Ovary (tissue), 9 donors: ENCODE measurements around the gene CACNA1C. TPM values are rescaled to one million over a fixed set of nuclear protein-coding genes. Genes with fewer than 3 reads are reported as not detected.

Experiments
- DNase-seq, 5 donors: peaks; one replicate each; pipeline ENCODE4 v3.0.0-alpha.2; 2019 to 2020
- H3K27ac ChIP-seq, 2 donors: fragments of 200-600 bp; one replicate each; pipeline versions ENCODE4 v1.5.1 to v1.8.0; 2019 to 2022
- H3K27me3 ChIP-seq: fragments of 200-600 bp; one replicate; pipeline ENCODE4 v1.8.0; 2022
- H3K36me3 ChIP-seq: fragments of 200-600 bp; sonication (generic); one replicate; pipeline ENCODE4 v1.5.1; 2019
- H3K4me1 ChIP-seq: one replicate; pipeline ENCODE4 v1.8.1; 2013; ENCODE audit warnings: mild to moderate bottlenecking, moderate library complexity; ENCODE audit not compliant: insufficient read depth
- H3K4me3 ChIP-seq: fragments of 200-600 bp; sonication (generic); one replicate; pipeline ENCODE4 v1.5.1; 2017
- H3K9me3 ChIP-seq, 2 donors: fragments of 200-600 bp in 1 of 2; sonication (generic) in 1 of 2; one replicate each; pipeline versions ENCODE4 v1.5.1 to v1.8.1; 2013 to 2019; ENCODE audit warnings: mild to moderate bottlenecking in 1 of 2, moderate library complexity in 1 of 2
- CTCF ChIP-seq, 3 donors: fragments of 450-650 bp in 2 of 3; fragments of 200-600 bp in 1 of 3; IDR thresholded peaks; one replicate each; pipeline versions ENCODE4 v1.5.1 to v1.8.0; 2016 to 2022; ENCODE audit warnings: antibody characterized with exemption in 3 of 3, mild to moderate bottlenecking in 1 of 3
- EP300 ChIP-seq: sonication (generic); formaldehyde crosslinking; IDR thresholded peaks from one replicate; pipeline ENCODE4 v1.6.1; 2017; ENCODE audit warnings: antibody characterized with exemption
- POLR2A ChIP-seq: fragments of 450-650 bp; IDR thresholded peaks from one replicate; pipeline ENCODE4 v1.6.1; 2017; ENCODE audit warnings: antibody characterized with exemption, mild to moderate bottlenecking, moderate library complexity
- whole genome bisulfite sequencing, 3 donors: extraction: QIAGEN DNeasy Blood & Tissue Kit in 1 of 3; methylation state at CpG; one replicate each; pipeline versions ENCODE4 v1.1.5 to v1.1.7; 2013 to 2017; 5-methylcytosine and 5-hydroxymethylcytosine counted together
- intact Hi-C, 4 donors: fragments of 100-400 bp; cut with DNase I; formaldehyde crosslinking; loops; one replicate each; pipeline versions ENCODE4 v1.11.0 to v1.15.1; 2022 to 2023
- polyA plus RNA-seq, 2 donors: library from polyadenylated mRNA; stranded (reverse); fragments of 200-250 nt in 1 of 2; fragments of 350-450 nt in 1 of 2; fragmentation: Illumina TruSeq in 1 of 2; extraction: RNeasy Lipid Tissue Mini Kit (QIAGEN cat#74804) in 1 of 2; gene quantifications; one replicate each; pipeline ENCODE4 v1.2.3, GENCODE V29; 2013 to 2014
- total RNA-seq, 7 donors: library from RNA; depleted of rRNA in 2 of 7; stranded (reverse); fragments of >200 nt in 2 of 7; fragmentation: NEBNext Ultra II Directional in 3 of 7; extraction: Animal tissue kit (Norgen Biotek cat#: 25700) in 3 of 7; gene quantifications; one replicate each; pipeline versions ENCODE4 v1.1.0 to v1.2.4, GENCODE V29; 2016 to 2023
- donor health status: DM: no; HTN: no; CAD: no; lungs with moderate emphysema.
- donor health status: DM: no; HTN: no; CAD: no.
- donor health status: Bipolar disorder and iron deficiency.
- donor health status: DM: yes; HTN: yes; CAD: no.
- donor health status: DM: no; HTN: no; CAD: no.
- donor health status: DM: yes; HTN: yes; CAD: no.

Gene CACNA1C
- total and polyA plus RNA-seq, 9 donors, result 2.2 to 8.3 (median 3.7) TPM

GRCh38 chr12:2345902-2346301, 293.1 kb downstream of the CACNA1C start:
- H3K36me3 ChIP-seq, result no peaks in the 10 kb centered on the region
- no peak overlapping the region for H3K4me3 ChIP-seq
- 72 to 79% (median 73%) methylated on average over 11 of the region's 11 CpGs for WGBS, 3 donors
- DNase-seq, result no peak
- intact Hi-C loops, result no loop called here
- H3K4me1 ChIP-seq, result peaks cover 2% of the 10 kb centered on the region
- no peak overlapping the region for H3K27ac ChIP-seq
- TF ChIP-seq EP300 (no peak), CTCF (IDR thresholded peaks at IDR 0.05) (no peak), POLR2A (no peak)
- H3K9me3 ChIP-seq, result no peaks in the 10 kb centered on the region
- H3K27me3 ChIP-seq, result no peaks in the 10 kb centered on the region

- peaks cover 2% of the 10 kb centered on the region for H3K4me1 ChIP-seq
- 68 to 78% (median 72%) methylated on average over 5 of the region's 5 CpGs for WGBS, 3 donors
- H3K36me3 ChIP-seq, result no peaks in the 10 kb centered on the region
- TF ChIP-seq CTCF (IDR thresholded peaks at IDR 0.05) (no peak), POLR2A (no peak), EP300 (no peak)
- no peak overlapping the region for H3K27ac ChIP-seq
- H3K4me3 ChIP-seq, result no peak overlapping the region
- no peaks in the 10 kb centered on the region for H3K27me3 ChIP-seq
- H3K9me3 ChIP-seq, result no peaks in the 10 kb centered on the region
- DNase-seq, result no peak
- intact Hi-C loops, result no loop called here
Observed at GRCh38 chr12:2346416-2346815, 293.6 kb downstream of the CACNA1C start.

- 87 to 94% (median 91%) methylated on average over 6 of the region's 6 CpGs for WGBS, 3 donors
- intact Hi-C loops, result no loop called here
Observed at GRCh38 chr12:2347137-2347843, 294.5 kb downstream of the CACNA1C start.

GRCh38 chr12:2347844-2348481, 295.2 kb downstream of the CACNA1C start:
- H3K36me3 ChIP-seq, result no peaks in the 10 kb centered on the region
- no peaks in the 10 kb centered on the region for H3K9me3 ChIP-seq
- no peak for DNase-seq
- intact Hi-C loops, result no loop called here
- peaks cover 2% of the 10 kb centered on the region for H3K4me1 ChIP-seq
- no peak overlapping the region for H3K4me3 ChIP-seq
- H3K27me3 ChIP-seq, result no peaks in the 10 kb centered on the region
- H3K27ac ChIP-seq, result no peak overlapping the region
- WGBS, 3 donors, result 77 to 85% (median 79%) methylated on average over 19 of the region's 19 CpGs
- no peak for TF ChIP-seq POLR2A
- TF ChIP-seq CTCF (IDR thresholded peaks at IDR 0.05), result no peak
- no peak for TF ChIP-seq EP300

More at GRCh38 chr12:2347137-2347843, 294.5 kb downstream of the CACNA1C start:
- no peak for DNase-seq
- Histone ChIP-seq H3K27me3 (no peaks in the 10 kb centered on the region), H3K4me1 (peaks cover 2% of the 10 kb centered on the region), H3K4me3 (no peak overlapping the region), H3K9me3 (no peaks in the 10 kb centered on the region), H3K36me3 (no peaks in the 10 kb centered on the region), H3K27ac (no peak overlapping the region)
- TF ChIP-seq EP300, result no peak
- TF ChIP-seq CTCF (IDR thresholded peaks at IDR 0.05), result no peak
- no peak for TF ChIP-seq POLR2A
